A549 (cell line): ENCODE data around the gene PLD2. TPM values are rescaled to one million over a fixed set of nuclear protein-coding genes. Genes with fewer than 3 reads are reported as not detected.

Experiments
- ATAC-seq, 2 experiments: fragments of 200-7000 bp in 1 of 2; fragments of >200 bp in 1 of 2; cut with Nextera tagmentation in 1 of 2; cut with Tn5 transposase in 1 of 2; 3 replicates each; pipeline versions ENCODE4 v1.8.0 to v1.9.1; 2018 to 2020; ENCODE audit warnings: mild to moderate bottlenecking in 1 of 2, moderate library complexity in 1 of 2
- CTCF ChIA-PET: fragments of 300-600 bp; sonication (Branson Sonifier 250); formaldehyde crosslinking; extraction: SDS; loops from one replicate; lab custom pipeline; 2021; ENCODE audit warnings: antibody characterized with exemption, inconsistent platforms; lab: Yijun Ruan, JAX
- POLR2A ChIA-PET: fragments of 350-600 bp; formaldehyde crosslinking; extraction: SDS; loops from one replicate; lab custom pipeline; 2021; ENCODE audit warnings: antibody characterized with exemption, inconsistent platforms; lab: Yijun Ruan, JAX
- DNase-seq, 2 experiments: peaks; one replicate each; pipeline versions ENCODE4 v3.0.0 to v3.0.0-alpha.2; 2011 to 2016; ENCODE audit warnings: low read depth in 1 of 2, low spot score in 1 of 2
- FAIRE-seq: peaks from 2 replicates; lab custom pipeline; 2011; peaks lifted over from hg19 to GRCh38; lab: Jason Lieb, UNC
- H3K27ac ChIP-seq, 2 experiments: fragments of >200 bp; sonication (Bioruptor Twin); formaldehyde crosslinking; 3 replicates each; pipeline ENCODE4 v1.5.1; 2016 to 2017
- H3K4me1 ChIP-seq: fragments of >200 bp; sonication (Bioruptor Twin); formaldehyde crosslinking; 3 replicates; pipeline ENCODE4 v1.6.1; 2016
- H3K4me2 ChIP-seq: fragments of >200 bp; sonication (Bioruptor Twin); formaldehyde crosslinking; 3 replicates; pipeline ENCODE4 v1.6.1; 2016
- H3K4me3 ChIP-seq: fragments of >200 bp; sonication (Bioruptor Twin); formaldehyde crosslinking; 3 replicates; pipeline ENCODE4 v1.5.1; 2016
- H3K9me3 ChIP-seq: fragments of >200 bp; sonication (Bioruptor Twin); formaldehyde crosslinking; 3 replicates; pipeline ENCODE4 v1.6.1; 2016
- BHLHE40 ChIP-seq: IDR thresholded peaks from 2 replicates; pipeline ENCODE4 v1.6.1; 2012; ENCODE audit warnings: low read depth, low read length, inconsistent platforms
- CHD2 ChIP-seq: fragments of 150-350 bp; IDR thresholded peaks from 2 replicates; pipeline ENCODE4 v1.6.1; 2014; ENCODE audit warnings: low read length; ENCODE audit not compliant: partially characterized antibody
- ELK1 ChIP-seq: fragments of 150-350 bp; IDR thresholded peaks from 2 replicates; pipeline ENCODE4 v1.6.1; 2014; ENCODE audit warnings: low read depth, mild to moderate bottlenecking, low read length
- EP300 ChIP-seq, 2 experiments: fragments of >200 bp; sonication (Bioruptor Twin); formaldehyde crosslinking; IDR thresholded peaks; 2 replicates in 1 of 2; 3 replicates in 1 of 2; pipeline ENCODE4 v1.6.1; 2016 to 2017
- FOSB ChIP-seq: fragments of 250-450 bp; sonication (Bioruptor Pico); IDR thresholded peaks from 2 replicates; pipeline ENCODE4 v1.5.0; 2020; ENCODE audit warnings: mild to moderate bottlenecking, moderate library complexity
- FOSL2 ChIP-seq, 2 experiments: fragments of 450-650 bp in 1 of 2; fragments of >200 bp in 1 of 2; sonication (Bioruptor Twin) in 1 of 2; formaldehyde crosslinking; IDR thresholded peaks; 2 replicates each; pipeline versions ENCODE4 v1.5.0 to v1.6.1; 2016 to 2020; ENCODE audit warnings: mild to moderate bottlenecking in 1 of 2, moderate library complexity in 1 of 2
- HMGXB4 ChIP-seq: fragments of 250-450 bp; sonication (Bioruptor Pico); IDR thresholded peaks from 2 replicates; pipeline ENCODE4 v1.5.0; 2021; ENCODE audit warnings: mild to moderate bottlenecking, moderate library complexity, borderline replicate concordance
- HOXB5 ChIP-seq: fragments of 250-450 bp; sonication (Bioruptor Pico); IDR thresholded peaks from 2 replicates; pipeline ENCODE4 v1.5.0; 2020; ENCODE audit warnings: mild to moderate bottlenecking, moderate library complexity
- JUNB ChIP-seq: fragments of >200 bp; sonication (Bioruptor Twin); formaldehyde crosslinking; IDR thresholded peaks from 2 replicates; pipeline ENCODE4 v1.6.1; 2016
- MAFK ChIP-seq: fragments of 450-650 bp; IDR thresholded peaks from 2 replicates; pipeline ENCODE4 v1.6.1; 2014; ENCODE audit not compliant: partially characterized antibody
- NFE2L2 ChIP-seq: fragments of 150-350 bp; conservative IDR thresholded peaks from 2 replicates; pipeline ENCODE4 v1.6.1; 2014; ENCODE audit warnings: low read length
- NR3C1 ChIP-seq: fragments of >200 bp; sonication (Bioruptor Twin); formaldehyde crosslinking; IDR thresholded peaks from 3 replicates; pipeline ENCODE4 v1.6.1; 2017
- POLR2A ChIP-seq: IDR thresholded peaks from 2 replicates; pipeline ENCODE4 v1.6.1; 2012; ENCODE audit warnings: mild to moderate bottlenecking, low read length
- POLR2AphosphoS2 ChIP-seq: conservative IDR thresholded peaks from 2 replicates; pipeline ENCODE4 v1.6.1; 2012; ENCODE audit warnings: low read length, improper control_type of control experiment, inconsistent platforms
- RARB ChIP-seq: fragments of 250-450 bp; sonication (Bioruptor Pico); IDR thresholded peaks from 2 replicates; pipeline ENCODE4 v1.8.0; 2021; ENCODE audit warnings: mild to moderate bottlenecking, moderate library complexity
- TFCP2L1 ChIP-seq: fragments of 250-450 bp; sonication (Bioruptor Pico); IDR thresholded peaks from 2 replicates; pipeline ENCODE4 v1.5.0; 2021; ENCODE audit warnings: mild to moderate bottlenecking
- TP53 ChIP-seq: fragments of 250-450 bp; sonication (Bioruptor Pico); IDR thresholded peaks from 2 replicates; pipeline ENCODE4 v1.5.0; 2021; ENCODE audit warnings: mild to moderate bottlenecking, moderate library complexity
- ZC3H11A ChIP-seq: fragments of 450-650 bp; IDR thresholded peaks from 2 replicates; pipeline ENCODE4 v1.6.1; 2014; ENCODE audit warnings: antibody characterized with exemption, mild to moderate bottlenecking
- WGBS: methylation state at CpG from one replicate; pipeline ENCODE4 v1.1.6; 2017; ENCODE audit errors: missing lambda C conversion rate; 5-methylcytosine and 5-hydroxymethylcytosine counted together
- polyA plus RNA-seq, 4 experiments: library from polyadenylated mRNA; depleted of rRNA in 3 of 4; stranded (reverse); fragments of >200 nt; fragmentation: RNase III in 1 of 4; extraction: RNeasy Plus Mini Kit Qiagen cat#74134 plus additional on column Dnase treatment in 1 of 4; gene quantifications; 2 replicates in 3 of 4; 3 replicates in 1 of 4; pipeline ENCODE4 v1.2.3, GENCODE V29; 2011 to 2017

PLD2 gene
- polyA plus RNA-seq, 2 of the 4 experiments (the other 2 are of a cell fraction) = 17.0 to 23.0 TPM

DNA sequence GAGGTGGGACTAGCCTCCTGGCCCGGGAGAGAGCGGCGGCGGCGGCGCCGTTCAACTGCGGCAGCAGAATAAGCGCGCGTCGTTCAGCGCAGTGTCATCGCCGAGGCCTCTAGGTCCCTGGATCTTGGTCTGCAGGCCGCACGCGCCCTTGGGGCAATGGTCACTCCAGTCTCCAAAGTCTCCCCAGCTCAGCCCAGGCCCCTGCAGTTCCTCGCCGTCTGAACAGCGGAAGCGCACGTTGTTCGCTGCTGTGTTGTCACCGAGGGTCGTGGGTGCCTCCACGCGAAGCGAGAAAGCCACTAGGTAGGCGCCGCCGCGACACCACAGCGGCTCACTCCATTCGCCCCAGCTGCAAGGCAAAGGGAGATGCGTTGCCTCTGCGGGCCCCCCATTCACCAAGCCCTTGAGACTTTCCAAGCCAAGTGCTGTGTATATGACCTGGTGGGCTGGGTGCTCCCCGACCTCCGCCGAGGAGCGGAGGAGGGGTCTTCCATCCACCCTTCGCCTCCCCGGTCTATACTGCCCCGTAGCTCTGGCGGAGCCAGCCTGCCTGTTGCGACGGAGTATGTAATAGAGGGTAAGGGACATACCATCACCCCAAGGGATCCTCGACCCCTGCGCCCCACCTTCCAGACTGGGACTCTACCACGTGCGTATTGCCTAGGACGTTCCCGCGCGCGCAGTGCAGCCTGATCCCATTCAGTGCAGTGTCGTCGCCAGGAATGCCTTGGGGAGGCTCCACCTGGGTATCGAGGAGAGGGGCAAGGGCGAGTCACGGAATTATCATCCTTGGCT, 21.4 kb upstream of the PLD2 start:
- H3K4me3 ChIP-seq = no peak overlapping the region
- ATAC-seq (no peak), FAIRE-seq (no peak), DNase-seq (no peak)
- H3K27ac ChIP-seq = no peak overlapping the region
- CTCF ChIA-PET = interaction anchor here (0.5 to 9.4 kb wide), 8 partner anchors 10 to 101 kb away, joined by 3 to 271 read pairs (median 8); partner anchors contain the start of genes ARRB2 and MED11
- H3K4me2 ChIP-seq = no peak overlapping the region
- WGBS = 94% methylated on average over 61 of the region's 61 CpGs
- POLR2A ChIA-PET = no interaction called here
- no peaks in the 10 kb centered on the region for H3K9me3 ChIP-seq
- TF ChIP-seq POLR2A (peak; percentile 25; the same call in 1 of the 2 replicates), EP300 (IDR thresholded peaks at IDR 0.05) (no peak), JUNB (no peak)
- peaks cover 20% of the 10 kb centered on the region for H3K4me1 ChIP-seq

GRCh38 chr17:4786106-4786511, 20.8 kb upstream of the PLD2 start, which contains the start of gene VMO1:
VMO1 (minus strand) TSS chr17:4786364; CDS start chr17:4786352, 12 bp downstream.
- ChIA-PET POLR2A (no interaction called here), CTCF (interaction anchor here (0.8 to 9.4 kb wide), 14 partner anchors 11 to 201 kb away, joined by 3 to 271 read pairs (median 6); partner anchors contain the start of genes ARRB2, C17orf107, CHRNE and CXCL16)
- H3K4me3 ChIP-seq = no peak within 1 kb of the TSS
- TF ChIP-seq ZC3H11A (no peak), HMGXB4 (no peak), BHLHE40 (no peak), NFE2L2 (no peak), RARB (CRISPR knock-in tag) (no peak), MAFK (no peak), POLR2A (0 out of 2 replicates have a peak, but pooled peaks have one; percentile 3)
- no peak for DNase-seq
- FAIRE-seq = no peak
- peaks cover 26% of the 10 kb centered on the region for H3K4me1 ChIP-seq
- WGBS = 84% methylated on average over 24 of the region's 24 CpGs
- no peaks in the 10 kb centered on the region for H3K9me3 ChIP-seq
- H3K27ac ChIP-seq = peak within 1 kb of the TSS in 1 of 2 experiments; percentile 43; a peak in 2 of 6 replicates
- peak within 1 kb of the TSS; percentile 68 for H3K4me2 ChIP-seq
- ATAC-seq = no peak

GRCh38 chr17:4786516-4786915, 20.4 kb upstream of the PLD2 start:
- Histone ChIP-seq H3K4me3 (no peak overlapping the region), H3K4me1 (peaks cover 27% of the 10 kb centered on the region), H3K27ac (peak overlapping the region in 1 of 2 experiments; percentile 43; a peak in 1 of 6 replicates), H3K9me3 (no peaks in the 10 kb centered on the region), H3K4me2 (no peak overlapping the region)
- POLR2A ChIA-PET = no interaction called here
- no peak for TF ChIP-seq JUNB
- TF ChIP-seq TFCP2L1 (CRISPR knock-in tag) = no peak
- no peak for TF ChIP-seq FOSB (CRISPR knock-in tag)
- no peak for TF ChIP-seq NR3C1
- no peak for TF ChIP-seq POLR2AphosphoS2
- no peak for TF ChIP-seq TP53 (CRISPR knock-in tag)
- FAIRE-seq (peak; percentile 13), ATAC-seq (no peak), DNase-seq (no peak)
- 81% methylated on average over 6 of the region's 6 CpGs for WGBS
- CTCF ChIA-PET = interaction anchor here (0.8 to 9.4 kb wide), 17 partner anchors 12 to 200 kb away, joined by 3 to 271 read pairs (median 5); partner anchors contain the start of genes ARRB2, C17orf107, CHRNE and CXCL16

DNA sequence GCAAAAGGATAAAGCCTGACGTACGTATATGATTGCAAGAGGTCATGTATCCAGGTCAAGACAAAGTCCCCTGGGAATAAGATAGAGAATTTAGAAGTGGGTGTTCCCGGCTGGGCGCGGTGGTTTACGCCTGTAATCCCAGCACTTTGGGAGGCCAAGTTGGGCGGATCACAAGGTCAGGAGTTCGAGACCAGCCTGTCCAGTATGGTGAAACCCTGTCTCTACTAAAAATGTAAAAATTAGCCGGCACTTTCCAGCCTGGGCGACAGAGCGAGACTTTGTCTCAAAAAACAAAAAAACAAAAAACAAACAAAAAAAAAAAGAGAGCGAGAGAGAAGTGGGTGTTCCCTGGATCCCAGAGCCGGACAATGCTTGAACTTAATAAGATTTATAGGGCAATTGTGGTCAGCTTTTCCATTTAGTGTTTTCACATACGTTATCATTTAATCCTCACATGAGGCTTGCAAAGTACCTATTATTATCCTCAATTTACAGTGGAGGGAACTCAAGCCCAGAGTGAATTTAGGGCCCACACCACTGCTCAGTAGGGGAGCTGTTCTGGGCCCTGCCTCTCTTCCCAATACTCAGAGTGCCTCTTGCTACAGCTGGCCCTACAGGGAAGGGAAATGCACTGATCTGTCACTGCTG, 18.7 kb upstream of the PLD2 start:
- Histone ChIP-seq H3K9me3 (no peaks in the 10 kb centered on the region), H3K4me3 (peak overlapping the region; percentile 62; the same call in 1 of the 3 replicates), H3K27ac (peak overlapping the region in 1 of 2 experiments; percentile 98; a peak in 4 of 6 replicates), H3K4me1 (peaks cover 27% of the 10 kb centered on the region), H3K4me2 (peak overlapping the region; percentile 97)
- CTCF ChIA-PET = interaction anchor here (0.7 to 9.4 kb wide), 33 partner anchors 8 to 200 kb away, joined by 3 to 271 read pairs (median 4); partner anchors contain the start of genes ARRB2, C17orf107, C17orf114 and CHRNE
- FAIRE-seq (no peak), ATAC-seq (no peak), DNase-seq (no peak)
- POLR2A ChIA-PET = interaction anchor here (1.2 kb wide), 1 partner anchor 57 kb away, joined by 3 read pairs; the partner anchor contains the start of gene MED11
- TF ChIP-seq CHD2 = no peak
- TF ChIP-seq FOSL2 (IDR thresholded peaks at IDR 0.05) = no peak
- TF ChIP-seq FOSL2 (CRISPR knock-in tag; IDR thresholded peaks at IDR 0.05) = no peak
- no peak for TF ChIP-seq HOXB5
- TF ChIP-seq ELK1 = no peak
- no peak for TF ChIP-seq POLR2A
- TF ChIP-seq TP53 (CRISPR knock-in tag) = no peak
- TF ChIP-seq EP300 (IDR thresholded peaks at IDR 0.05) = no peak
- whole genome bisulfite sequencing = 88% methylated on average over 14 of the region's 14 CpGs
